ENCODE data around the gene STAG3. TPM values are rescaled to one million over a fixed set of nuclear protein-coding genes. Genes with fewer than 3 reads are reported as not detected.
"Not testable (repeated sequence)": the region's sequence is repeated elsewhere in the genome, so short reads cannot be mapped to it uniquely, and the experiment has no call there.

STAG3 gene
- total and polyA plus RNA-seq, 4 donors, result 2.0 to 2.8 (median 2.1) TPM

GRCh38 chr7:100210805-100211204, 33.1 kb downstream of the STAG3 start:
- WGBS, 2 donors, result 78 to 97% methylated on average over 5 of the region's 5 CpGs
- Histone ChIP-seq H3K4me1 (ENCODE audit: control insufficient read depth in 5 of 5, insufficient read depth in 5 of 5, low read length in 5 of 5) (peaks cover 0 to 4% (median 0%) of the 10 kb centered on the region in 5 donors), H3K36me3 (ENCODE audit: control insufficient read depth in 4 of 4, insufficient read depth in 4 of 4, low read length in 4 of 4) (no peaks in the 10 kb centered on the region), H3K9me3 (ENCODE audit: control insufficient read depth in 4 of 4, insufficient read depth in 3 of 4, low read length in 3 of 4) (no peaks in the 10 kb centered on the region), H3K27ac (ENCODE audit: low read depth in 1 of 2, low read length in 1 of 2) (no peak overlapping the region), H3K4me3 (no peak overlapping the region), H3K27me3 (ENCODE audit: control insufficient read depth in 3 of 3, insufficient read depth in 3 of 3, low read length in 2 of 3) (no peaks in the 10 kb centered on the region), H3K9ac (ENCODE audit: insufficient read depth in 1 of 2, low read length in 2 of 2) (no peak overlapping the region)
- no peak for TF ChIP-seq CTCF (IDR thresholded peaks at IDR 0.05; ENCODE audit: control extremely low read depth, extremely low read depth)
- ATAC-seq (ENCODE audit: insufficient read depth, low FRiP score), result no peak
- no peak for DNase-seq

GRCh38 chr7:100211342-100211780, 33.6 kb downstream of the STAG3 start:
- H3K4me3 ChIP-seq, result no peak overlapping the region
- 65 to 68% methylated on average over 7 of the region's 7 CpGs for WGBS, 2 donors
- DNase-seq (no peak), ATAC-seq (ENCODE audit: insufficient read depth, low FRiP score) (no peak)
- no peak for TF ChIP-seq CTCF (IDR thresholded peaks at IDR 0.05; ENCODE audit: control extremely low read depth, extremely low read depth)
- H3K27ac ChIP-seq (ENCODE audit: low read depth in 1 of 2, low read length in 1 of 2), result no peak overlapping the region
- H3K27me3 ChIP-seq (ENCODE audit: control insufficient read depth in 3 of 3, insufficient read depth in 3 of 3, low read length in 2 of 3), result no peaks in the 10 kb centered on the region
- no peaks in the 10 kb centered on the region for H3K36me3 ChIP-seq (ENCODE audit: control insufficient read depth in 4 of 4, insufficient read depth in 4 of 4, low read length in 4 of 4)
- no peak overlapping the region for H3K9ac ChIP-seq (ENCODE audit: insufficient read depth in 1 of 2, low read length in 2 of 2)
- no peaks in the 10 kb centered on the region for H3K9me3 ChIP-seq (ENCODE audit: control insufficient read depth in 4 of 4, insufficient read depth in 3 of 4, low read length in 3 of 4)
- H3K4me1 ChIP-seq (ENCODE audit: control insufficient read depth in 5 of 5, insufficient read depth in 5 of 5, low read length in 5 of 5), result peaks cover 0 to 4% (median 0%) of the 10 kb centered on the region in 5 donors

- ATAC-seq (ENCODE audit: insufficient read depth, low FRiP score) (no peak), DNase-seq (no peak)
- H3K4me1 ChIP-seq (ENCODE audit: control insufficient read depth in 5 of 5, insufficient read depth in 5 of 5, low read length in 5 of 5), result peaks cover 0 to 4% (median 0%) of the 10 kb centered on the region in 5 donors
- no peak overlapping the region for H3K9ac ChIP-seq (ENCODE audit: insufficient read depth in 1 of 2, low read length in 2 of 2)
- H3K9me3 ChIP-seq (ENCODE audit: control insufficient read depth in 4 of 4, insufficient read depth in 3 of 4, low read length in 3 of 4), result no peaks in the 10 kb centered on the region
- H3K27me3 ChIP-seq (ENCODE audit: control insufficient read depth in 3 of 3, insufficient read depth in 3 of 3, low read length in 2 of 3), result no peaks in the 10 kb centered on the region
- WGBS, 2 donors, result 87 to 95% methylated on average over 5 of the region's 5 CpGs
- no peak for TF ChIP-seq CTCF (IDR thresholded peaks at IDR 0.05; ENCODE audit: control extremely low read depth, extremely low read depth)
- no peaks in the 10 kb centered on the region for H3K36me3 ChIP-seq (ENCODE audit: control insufficient read depth in 4 of 4, insufficient read depth in 4 of 4, low read length in 4 of 4)
- H3K27ac ChIP-seq (ENCODE audit: low read depth in 1 of 2, low read length in 1 of 2), result no peak overlapping the region
- H3K4me3 ChIP-seq, result no peak overlapping the region
Measured at GRCh38 chr7:100212631-100213286, 35.0 kb downstream of the STAG3 start.

- Histone ChIP-seq H3K27me3 (ENCODE audit: control insufficient read depth in 3 of 3, insufficient read depth in 3 of 3, low read length in 2 of 3) (no peaks in the 10 kb centered on the region), H3K4me3 (no peak overlapping the region), H3K27ac (ENCODE audit: low read depth in 1 of 2, low read length in 1 of 2) (no peak overlapping the region), H3K36me3 (ENCODE audit: control insufficient read depth in 4 of 4, insufficient read depth in 4 of 4, low read length in 4 of 4) (no peaks in the 10 kb centered on the region), H3K9ac (ENCODE audit: insufficient read depth in 1 of 2, low read length in 2 of 2) (no peak overlapping the region), H3K4me1 (ENCODE audit: control insufficient read depth in 5 of 5, insufficient read depth in 5 of 5, low read length in 5 of 5) (peaks cover 0 to 3% (median 0%) of the 10 kb centered on the region in 5 donors), H3K9me3 (ENCODE audit: control insufficient read depth in 4 of 4, insufficient read depth in 3 of 4, low read length in 3 of 4) (no peaks in the 10 kb centered on the region)
- WGBS, 2 donors, result 59 to 82% methylated on average over 6 of the region's 6 CpGs
- no peak for TF ChIP-seq CTCF (IDR thresholded peaks at IDR 0.05; ENCODE audit: control extremely low read depth, extremely low read depth)
- ATAC-seq (ENCODE audit: insufficient read depth, low FRiP score) (no peak), DNase-seq (no peak)
Measured at GRCh38 chr7:100213672-100214071, 36.0 kb downstream of the STAG3 start.

GRCh38 chr7:100214356-100214755, 36.6 kb downstream of the STAG3 start:
- H3K9ac ChIP-seq (ENCODE audit: insufficient read depth in 1 of 2, low read length in 2 of 2); H3K9me3 ChIP-seq (ENCODE audit: control insufficient read depth in 4 of 4, insufficient read depth in 3 of 4, low read length in 3 of 4); H3K36me3 ChIP-seq (ENCODE audit: control insufficient read depth in 4 of 4, insufficient read depth in 4 of 4, low read length in 4 of 4); H3K27me3 ChIP-seq (ENCODE audit: control insufficient read depth in 3 of 3, insufficient read depth in 3 of 3, low read length in 2 of 3); ATAC-seq (ENCODE audit: insufficient read depth, low FRiP score); H3K4me3 ChIP-seq; H3K4me1 ChIP-seq (ENCODE audit: control insufficient read depth in 5 of 5, insufficient read depth in 5 of 5, low read length in 5 of 5); DNase-seq; H3K27ac ChIP-seq (ENCODE audit: low read depth in 1 of 2, low read length in 1 of 2): not testable (repeated sequence)
- 85 to 95% methylated on average over 5 of the region's 5 CpGs for WGBS, 2 donors
